GM23248 (cell line): ENCODE results near the gene PTPRN2.

Source experiments
- EZH2 ChIP-seq: fragments of 200-600 bp; sonication (generic); IDR thresholded peaks from 2 replicates; pipeline ENCODE4 v1.6.1; 2018; ENCODE audit warnings: antibody characterized with exemption, mild to moderate bottlenecking; ENCODE audit not compliant: insufficient read depth, poor library complexity, severe bottlenecking
- EZH2phosphoT487 ChIP-seq: fragments of 200-600 bp; sonication (generic); IDR thresholded peaks from 2 replicates; pipeline ENCODE4 v1.6.1; 2018; ENCODE audit warnings: antibody characterized with exemption, moderate library complexity, mild to moderate bottlenecking, low read depth; ENCODE audit not compliant: insufficient read depth

DNA sequence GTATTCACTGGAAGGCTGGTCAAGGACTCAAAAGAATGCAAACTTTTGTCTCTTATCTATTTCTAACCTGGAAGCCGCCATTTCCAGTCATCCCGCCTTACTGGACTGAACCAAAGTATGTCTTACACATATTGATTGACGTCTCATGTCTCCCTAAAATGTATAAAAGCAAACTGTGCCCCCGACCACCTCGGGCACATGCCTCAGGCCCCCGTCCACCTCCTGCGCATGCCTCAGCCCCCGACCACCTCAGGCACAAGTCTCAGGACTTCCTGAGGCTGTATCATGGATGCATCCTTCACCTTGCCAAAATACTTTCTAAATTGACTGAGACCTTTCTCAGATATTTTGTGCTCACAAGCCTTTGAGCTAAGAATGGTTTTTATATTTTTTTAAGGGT is 148.6 kb downstream of the PTPRN2 start:
- TF ChIP-seq EZH2 (no peak), EZH2phosphoT487 (no peak)
